Suprapubic skin (tissue), 3 donors: Measurements from ENCODE around the gene OTUD5.

Experiments
- CTCF ChIP-seq, 2 donors: fragments of 200-600 bp in 1 of 2; fragments of 450-650 bp in 1 of 2; sonication (generic) in 1 of 2; IDR thresholded peaks; one replicate each; pipeline ENCODE4 v1.5.1; 2016 to 2019; ENCODE audit warnings: antibody characterized with exemption in 2 of 2, mild to moderate bottlenecking in 1 of 2, moderate library complexity in 1 of 2
- EP300 ChIP-seq: sonication (generic); formaldehyde crosslinking; IDR thresholded peaks from one replicate; pipeline ENCODE4 v1.6.1; 2017; ENCODE audit warnings: antibody characterized with exemption
- POLR2A ChIP-seq, 2 donors: fragments of 450-650 bp; IDR thresholded peaks; one replicate each; pipeline ENCODE4 v1.6.1; 2017; ENCODE audit warnings: antibody characterized with exemption in 2 of 2, mild to moderate bottlenecking in 2 of 2, moderate library complexity in 2 of 2

GRCh38 chrX:48956728-48957414, 536 bp downstream of the OTUD5 start:
- no peak for TF ChIP-seq POLR2A (IDR thresholded peaks at IDR 0.05)
- TF ChIP-seq EP300, result no peak
- no peak for TF ChIP-seq CTCF (IDR thresholded peaks at IDR 0.05)
